Large intestine (tissue), 3 donors: Measurements from ENCODE around the gene TFPT. TPM values are rescaled to one million over a fixed set of nuclear protein-coding genes. Genes with fewer than 3 reads are reported as not detected.

ENCODE experiments used
- DNase-seq, 2 donors: peaks; one replicate each; pipeline versions ENCODE4 v3.0.0 to v3.0.0-alpha.2; 2013
- H3K27ac ChIP-seq: one replicate; pipeline ENCODE4 v1.5.1; 2013; ENCODE audit warnings: low read length
- H3K27me3 ChIP-seq: 2 replicates; pipeline ENCODE4 v1.6.1; 2013; ENCODE audit warnings: low read length; ENCODE audit not compliant: control insufficient read depth, insufficient read depth
- H3K36me3 ChIP-seq: 2 replicates; pipeline ENCODE4 v1.6.1; 2013; ENCODE audit warnings: low read length; ENCODE audit not compliant: control insufficient read depth, insufficient read depth
- H3K4me1 ChIP-seq: one replicate; pipeline ENCODE4 v1.6.1; 2013; ENCODE audit warnings: low read length; ENCODE audit not compliant: control insufficient read depth, insufficient read depth
- H3K4me3 ChIP-seq: one replicate; pipeline ENCODE4 v1.5.1; 2013; ENCODE audit warnings: low read length
- H3K9me3 ChIP-seq: one replicate; pipeline ENCODE4 v1.6.1; 2013; ENCODE audit warnings: mild to moderate bottlenecking, low read depth, low read length, moderate library complexity; ENCODE audit not compliant: control insufficient read depth
- WGBS: methylation state at CpG from one replicate; pipeline ENCODE4 v1.1.5; 2013; ENCODE audit warnings: low lambda C conversion rate; ENCODE audit not compliant: insufficient coverage; 5-methylcytosine and 5-hydroxymethylcytosine counted together
- polyA plus RNA-seq: library from polyadenylated mRNA; unstranded; fragments of 120-200 nt; gene quantifications from one replicate; pipeline ENCODE4 v1.2.1, GENCODE V29; 2013

The TFPT gene
- polyA plus RNA-seq, 1 donor: 16.6 TPM

- H3K36me3 ChIP-seq: peaks cover 23% of the 10 kb centered on the region
- H3K4me1 ChIP-seq: peaks cover 25% of the 10 kb centered on the region
- peak; percentile 100 for DNase-seq
- H3K4me3 ChIP-seq: peak overlapping the region; percentile 72
- no peaks in the 10 kb centered on the region for H3K9me3 ChIP-seq
- H3K27ac ChIP-seq: peak overlapping the region; percentile 63
- WGBS: no CpG with 5 or more reads among the region's 46 CpGs
- H3K27me3 ChIP-seq: no peaks in the 10 kb centered on the region
These were observed 21.6 kb upstream of the TFPT start for GRCh38 chr19:54136864-54137698.

- Histone ChIP-seq H3K4me3 (peak overlapping the region; percentile 41), H3K27ac (peak overlapping the region; percentile 16), H3K9me3 (no peaks in the 10 kb centered on the region), H3K4me1 (peaks cover 20% of the 10 kb centered on the region), H3K27me3 (no peaks in the 10 kb centered on the region), H3K36me3 (peaks cover 26% of the 10 kb centered on the region)
- WGBS: 0% methylated on average over 2 of the region's 30 CpGs
- peak in 1 of 2 donors; percentile 40 for DNase-seq
These were observed 20.8 kb upstream of the TFPT start for GRCh38 chr19:54136086-54136863.

- H3K27ac ChIP-seq: no peak overlapping the region
- peaks cover 24% of the 10 kb centered on the region for H3K36me3 ChIP-seq
- no peak overlapping the region for H3K4me3 ChIP-seq
- H3K9me3 ChIP-seq: no peaks in the 10 kb centered on the region
- no CpG with 5 or more reads among the region's 2 CpGs for WGBS
- H3K27me3 ChIP-seq: no peaks in the 10 kb centered on the region
- peaks cover 7% of the 10 kb centered on the region for H3K4me1 ChIP-seq
- DNase-seq: no peak
These were observed 18.6 kb upstream of the TFPT start for GRCh38 chr19:54133957-54134590.

- no CpG with 5 or more reads among the region's 10 CpGs for WGBS
- H3K9me3 ChIP-seq: no peaks in the 10 kb centered on the region
- DNase-seq: peak; percentile 42 to 62
These were observed 18.0 kb upstream of the TFPT start for GRCh38 chr19:54133312-54133956.

GRCh38 chr19:54129617-54129996, 14.2 kb upstream of the TFPT start:
- Histone ChIP-seq H3K36me3 (peaks cover 57% of the 10 kb centered on the region), H3K4me3 (no peak overlapping the region), H3K4me1 (no peaks in the 10 kb centered on the region), H3K27ac (no peak overlapping the region), H3K27me3 (no peaks in the 10 kb centered on the region), H3K9me3 (no peaks in the 10 kb centered on the region)
- WGBS: no CpG with 5 or more reads among the region's 20 CpGs
- no peak for DNase-seq

More at GRCh38 chr19:54133312-54133956, 18.0 kb upstream of the TFPT start:
- H3K27ac ChIP-seq: no peak overlapping the region
- H3K4me3 ChIP-seq: no peak overlapping the region
- H3K36me3 ChIP-seq: peaks cover 28% of the 10 kb centered on the region
- H3K4me1 ChIP-seq: peaks cover 6% of the 10 kb centered on the region
- H3K27me3 ChIP-seq: no peaks in the 10 kb centered on the region

GRCh38 chr19:54128796-54129616, 13.5 kb upstream of the TFPT start:
- no peaks in the 10 kb centered on the region for H3K9me3 ChIP-seq
- H3K4me3 ChIP-seq: no peak overlapping the region
- H3K4me1 ChIP-seq: no peaks in the 10 kb centered on the region
- H3K36me3 ChIP-seq: peaks cover 63% of the 10 kb centered on the region
- no CpG with 5 or more reads among the region's 41 CpGs for WGBS
- H3K27me3 ChIP-seq: no peaks in the 10 kb centered on the region
- H3K27ac ChIP-seq: no peak overlapping the region
- no peak for DNase-seq

- 100% methylated on average over 2 of the region's 20 CpGs for whole genome bisulfite sequencing
- Histone ChIP-seq H3K4me1 (no peaks in the 10 kb centered on the region), H3K27ac (no peak overlapping the region), H3K36me3 (peaks cover 69% of the 10 kb centered on the region), H3K27me3 (no peaks in the 10 kb centered on the region), H3K4me3 (no peak overlapping the region), H3K9me3 (no peaks in the 10 kb centered on the region)
- no peak for DNase-seq
These were observed 12.9 kb upstream of the TFPT start for GRCh38 chr19:54128441-54128725.

- H3K4me3 ChIP-seq: no peak overlapping the region
- no CpG with 5 or more reads among the region's 44 CpGs for WGBS
- H3K4me1 ChIP-seq: no peaks in the 10 kb centered on the region
- no peaks in the 10 kb centered on the region for H3K9me3 ChIP-seq
- H3K36me3 ChIP-seq: peaks cover 74% of the 10 kb centered on the region
- no peaks in the 10 kb centered on the region for H3K27me3 ChIP-seq
- no peak overlapping the region for H3K27ac ChIP-seq
- no peak for DNase-seq
These were observed 12.4 kb upstream of the TFPT start for GRCh38 chr19:54127688-54128440.

GRCh38 chr19:54125713-54126112, 10.3 kb upstream of the TFPT start:
- DNase-seq: no peak
- no peaks in the 10 kb centered on the region for H3K27me3 ChIP-seq
- H3K36me3 ChIP-seq: peaks cover 78% of the 10 kb centered on the region
- H3K9me3 ChIP-seq: no peaks in the 10 kb centered on the region
- H3K4me1 ChIP-seq: no peaks in the 10 kb centered on the region
- no peak overlapping the region for H3K27ac ChIP-seq
- WGBS: no CpG with 5 or more reads among the region's 9 CpGs
- no peak overlapping the region for H3K4me3 ChIP-seq
